GM21367 (cell line): ENCODE measurements around the gene PDGFB.

Experiments used
- ATAC-seq: cut with Tn5 transposase; IDR thresholded peaks from one replicate; pipeline ENCODE4 v1.9.1; 2021; ENCODE audit not compliant: unreplicated experiment

PDGFB gene

DNA sequence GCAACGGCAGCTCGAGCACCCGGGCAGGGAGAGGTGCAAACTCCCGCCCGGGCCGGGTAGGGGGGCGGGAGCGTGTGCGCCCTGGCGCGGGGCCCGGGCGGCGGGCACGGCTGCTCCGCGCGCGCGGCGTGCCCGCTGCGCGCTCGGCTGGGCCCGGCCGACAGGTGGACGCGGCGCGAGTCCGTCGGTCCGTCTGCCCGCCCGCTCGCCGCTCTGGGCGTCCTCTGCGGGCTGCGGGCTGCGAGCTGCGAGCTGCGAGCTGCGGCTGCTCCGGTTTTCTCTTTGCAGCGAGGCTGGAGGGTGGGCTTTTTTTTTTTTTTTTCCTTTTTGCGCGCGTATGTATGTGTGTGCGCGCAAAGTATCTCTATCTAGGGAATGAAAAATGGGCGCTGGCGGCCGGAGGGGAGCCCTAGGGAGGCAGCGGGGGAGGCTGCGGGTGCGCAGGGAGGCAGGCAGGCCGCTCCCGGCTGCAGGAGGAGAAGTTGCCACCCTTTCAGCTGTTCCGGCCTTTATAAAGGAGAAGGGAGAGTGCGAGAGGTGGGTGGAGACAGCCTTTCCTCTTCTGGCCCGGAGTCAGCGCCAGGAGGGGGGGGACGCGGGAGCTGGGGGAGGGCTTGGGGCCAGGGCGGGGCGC, at the start of gene PDGFB:
Gene PDGFB, minus strand, starts transcription at position 487 of the 634 bp plus-strand sequence. CDS start 1,019 bp downstream, outside the sequence.
- no peak for ATAC-seq

- ATAC-seq, result no peak
Observed at GRCh38 chr22:39293766-39294368, 49.1 kb upstream of the PDGFB start.

- no peak for ATAC-seq
Observed at GRCh38 chr22:39292561-39293074, 47.8 kb upstream of the PDGFB start.

DNA sequence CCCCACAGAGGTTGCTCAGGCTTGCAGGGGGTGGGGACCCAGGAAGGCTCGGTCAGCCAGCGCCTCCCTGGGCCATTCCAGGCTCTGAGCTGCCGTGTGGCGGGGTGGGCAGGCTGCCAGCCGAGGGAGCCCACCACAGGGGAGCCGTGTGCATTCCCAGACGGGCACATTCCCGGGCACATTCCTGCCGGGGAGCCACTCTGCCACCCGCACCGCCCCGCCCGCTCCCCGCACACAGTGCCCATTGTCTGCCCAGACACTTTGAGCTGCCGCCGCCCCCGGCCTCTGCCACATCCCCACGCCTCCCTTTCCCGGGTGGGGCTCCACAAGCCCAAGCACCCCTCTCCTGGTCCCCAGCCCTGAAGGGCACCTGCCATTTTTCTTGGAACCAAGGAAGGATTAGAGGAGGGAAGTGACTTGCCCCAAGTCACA, 47.3 kb upstream of the PDGFB start:
- ATAC-seq, result no peak

- ATAC-seq, result no peak
Observed at GRCh38 chr22:39291523-39291922, 46.7 kb upstream of the PDGFB start.

- ATAC-seq, result no peak
Observed at GRCh38 chr22:39290724-39291161, 46.0 kb upstream of the PDGFB start.

DNA sequence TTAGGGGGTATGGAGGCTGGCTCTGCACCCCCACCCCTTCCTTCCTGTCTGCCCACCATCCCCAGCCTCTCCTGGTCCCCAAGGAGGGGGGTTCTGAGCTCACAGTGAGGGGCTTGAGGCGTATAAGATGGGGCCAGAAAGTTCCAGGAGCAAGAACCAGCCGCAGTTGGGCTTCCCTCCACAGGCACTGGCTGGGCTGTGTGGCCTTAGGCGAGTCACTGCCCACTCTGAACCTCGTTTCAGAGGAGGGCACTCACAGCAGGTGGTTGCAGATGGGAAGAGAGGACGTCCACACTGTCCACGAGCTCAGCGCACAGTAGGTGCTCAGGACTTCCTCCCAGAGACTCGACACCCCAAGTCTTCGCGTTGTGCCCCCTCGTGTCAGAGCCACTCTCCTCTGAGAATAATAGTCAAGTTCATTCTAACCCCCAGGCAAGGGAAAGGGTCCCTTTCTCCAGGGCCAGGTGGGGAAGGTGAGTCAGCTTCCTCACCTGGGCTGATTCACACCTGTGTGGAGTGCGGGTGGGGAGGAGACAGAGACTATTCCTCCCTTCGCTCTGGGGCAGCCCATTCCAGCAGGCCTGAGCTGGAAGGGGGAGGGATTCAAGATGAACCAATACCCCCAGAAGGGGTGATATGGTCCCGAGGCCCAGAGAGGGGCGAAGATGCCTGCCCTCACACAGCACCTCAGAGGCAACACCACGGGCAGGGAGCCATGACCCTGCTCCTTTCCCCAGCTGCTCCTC, 45.4 kb upstream of the PDGFB start:
- no peak for ATAC-seq

DNA sequence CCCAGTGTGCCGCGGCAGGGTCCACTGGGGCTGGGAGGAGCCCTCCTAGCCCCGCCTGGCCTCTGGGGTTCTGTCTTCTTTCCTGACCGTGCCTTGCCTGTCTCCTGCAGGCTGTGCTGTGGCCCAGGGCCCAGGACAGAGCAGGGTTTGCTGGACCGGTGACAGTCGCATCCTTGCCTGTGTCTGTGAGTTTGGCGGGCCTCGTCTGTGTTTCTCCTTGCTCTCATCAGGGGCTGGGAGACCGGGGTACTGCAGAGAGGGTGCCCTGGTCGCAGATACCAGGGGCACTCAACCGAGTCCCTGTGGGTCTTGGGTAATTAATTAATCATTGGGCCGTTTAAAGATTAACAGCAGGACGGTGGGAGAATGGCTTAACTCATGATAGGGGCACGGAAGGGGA, 44.8 kb upstream of the PDGFB start:
- ATAC-seq, result no peak

DNA sequence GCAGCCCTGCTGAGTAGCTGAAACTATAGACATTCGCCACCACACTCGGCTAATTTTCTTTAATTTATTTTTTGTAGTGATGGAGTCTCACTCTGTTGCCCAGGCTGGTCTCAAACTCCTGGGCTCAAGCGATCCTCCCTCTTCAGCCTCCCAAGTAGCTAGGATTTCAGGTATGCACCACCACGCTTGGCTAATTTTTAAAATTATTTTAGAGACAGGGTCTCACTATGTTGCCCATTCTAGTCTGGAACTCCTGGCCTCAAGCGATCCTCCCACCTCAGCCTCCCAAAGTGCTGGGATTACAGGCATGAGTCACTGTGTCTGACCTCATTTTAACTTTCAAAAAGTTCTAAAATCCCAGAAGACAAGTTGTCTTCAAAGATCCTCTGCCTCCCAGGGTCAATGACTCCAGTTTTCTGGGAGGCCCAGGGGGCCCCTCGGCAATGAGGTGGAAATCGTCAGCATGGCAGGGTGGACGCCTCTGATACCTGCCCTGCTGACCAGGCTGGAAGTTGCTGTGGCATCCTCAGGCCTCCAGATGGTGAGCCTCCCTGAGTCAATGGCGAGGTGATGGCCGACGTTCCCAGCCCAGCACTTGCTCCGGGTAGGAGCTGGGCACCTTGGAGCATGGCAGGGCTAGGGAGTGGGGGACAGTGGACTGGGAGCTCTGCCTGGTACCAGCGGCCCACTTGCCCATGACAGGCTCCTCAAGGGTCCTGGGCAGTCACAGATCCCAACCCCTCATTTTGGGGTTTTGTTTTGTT, 43.5 kb upstream of the PDGFB start:
- no peak for ATAC-seq

GRCh38 chr22:39287076-39287725, 42.4 kb upstream of the PDGFB start:
- ATAC-seq, result no peak

GRCh38 chr22:39284983-39285382, 40.2 kb upstream of the PDGFB start:
- ATAC-seq, result no peak

- ATAC-seq, result no peak
Observed at GRCh38 chr22:39284142-39284980, 39.6 kb upstream of the PDGFB start.

DNA sequence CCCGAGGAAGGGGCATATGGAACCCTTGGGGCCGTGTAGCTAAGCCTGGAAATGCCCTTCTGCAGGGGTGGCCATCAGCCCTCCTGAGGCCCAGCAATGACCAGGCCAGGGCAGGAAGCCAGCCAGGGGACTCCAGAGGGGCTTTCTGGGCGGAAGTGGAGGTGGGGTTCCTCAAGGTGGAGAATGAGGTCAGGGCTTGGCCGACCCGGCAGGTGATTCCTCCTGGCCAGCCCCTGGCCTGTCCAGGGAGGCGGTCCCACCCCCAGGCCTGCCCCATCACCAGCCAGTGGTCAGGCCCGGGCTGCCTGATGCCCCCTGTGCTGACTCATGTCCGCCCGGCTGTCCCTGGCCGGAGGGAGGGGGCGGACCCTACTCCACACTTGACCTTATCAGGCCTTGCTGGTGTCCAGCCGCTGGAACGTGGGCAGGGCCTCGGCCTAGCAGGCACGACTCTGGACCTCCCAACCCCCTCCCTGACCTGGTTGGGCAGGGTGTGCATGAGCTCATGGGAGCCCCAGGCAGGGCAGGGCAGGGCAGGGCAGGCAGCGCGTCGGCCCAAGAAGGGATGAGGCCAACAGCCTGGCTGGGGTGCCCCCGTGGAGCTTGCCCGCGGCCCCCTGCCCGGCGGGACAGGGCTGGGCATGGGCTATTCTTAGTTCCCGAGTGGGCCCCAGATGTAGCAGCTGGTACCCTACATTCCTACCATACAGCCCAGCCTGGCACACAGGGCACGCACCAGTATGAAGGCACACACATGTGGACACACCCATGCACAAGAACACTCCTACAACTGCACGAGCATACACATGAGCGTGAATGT, 38.8 kb upstream of the PDGFB start:
- no peak for ATAC-seq

DNA sequence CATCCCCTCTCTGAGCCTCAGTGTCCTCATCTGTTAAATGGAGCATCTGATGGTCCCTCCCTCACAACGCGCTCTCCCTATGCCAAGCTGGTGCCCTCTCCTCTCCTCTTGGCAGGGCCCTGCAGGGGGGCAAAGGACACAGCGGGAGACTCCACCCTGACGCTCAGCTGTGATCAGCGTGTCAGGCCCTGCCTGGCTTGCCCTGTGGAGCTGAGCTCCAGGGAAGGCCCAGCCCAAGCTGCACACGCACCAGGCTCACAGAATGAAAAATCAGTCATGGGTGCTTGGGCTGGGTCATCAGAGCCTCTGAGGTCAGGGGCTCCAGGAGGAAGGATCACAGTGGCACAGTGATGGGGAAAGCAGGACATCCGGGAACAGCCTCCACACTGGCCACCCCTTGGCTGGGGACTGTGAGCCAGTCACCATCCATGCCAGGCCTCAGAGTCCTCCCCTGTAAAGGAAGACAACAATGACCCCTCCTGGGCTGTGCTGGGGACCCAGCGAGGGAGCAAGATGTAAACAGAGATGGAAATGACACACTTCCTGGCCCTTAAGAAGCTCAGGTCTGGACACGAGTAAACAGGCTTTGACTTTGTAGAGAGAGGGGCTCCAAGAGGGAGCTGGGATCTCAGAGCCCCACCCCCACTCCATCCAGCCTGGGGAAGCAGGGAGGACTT, 38.0 kb upstream of the PDGFB start:
- no peak for ATAC-seq

DNA sequence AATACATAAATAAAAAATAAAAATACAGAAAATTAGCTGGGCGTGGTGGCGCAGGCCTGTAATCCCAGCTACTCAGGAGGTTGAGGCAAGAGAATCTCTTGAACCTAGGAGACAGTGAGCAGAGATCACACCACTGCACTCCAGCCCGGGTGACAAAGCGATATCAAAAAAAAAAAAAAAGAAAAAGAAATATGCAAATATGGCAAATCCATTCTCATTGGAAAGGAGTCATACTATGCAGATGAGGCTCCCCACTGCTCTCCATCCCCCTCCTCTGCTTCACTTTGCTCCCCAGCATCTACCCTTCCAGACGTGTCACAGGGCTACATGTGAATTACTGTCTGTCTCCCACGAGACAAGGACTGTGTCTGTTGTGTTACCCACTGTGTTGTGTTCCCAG, 36.3 kb upstream of the PDGFB start:
- no peak for ATAC-seq

DNA sequence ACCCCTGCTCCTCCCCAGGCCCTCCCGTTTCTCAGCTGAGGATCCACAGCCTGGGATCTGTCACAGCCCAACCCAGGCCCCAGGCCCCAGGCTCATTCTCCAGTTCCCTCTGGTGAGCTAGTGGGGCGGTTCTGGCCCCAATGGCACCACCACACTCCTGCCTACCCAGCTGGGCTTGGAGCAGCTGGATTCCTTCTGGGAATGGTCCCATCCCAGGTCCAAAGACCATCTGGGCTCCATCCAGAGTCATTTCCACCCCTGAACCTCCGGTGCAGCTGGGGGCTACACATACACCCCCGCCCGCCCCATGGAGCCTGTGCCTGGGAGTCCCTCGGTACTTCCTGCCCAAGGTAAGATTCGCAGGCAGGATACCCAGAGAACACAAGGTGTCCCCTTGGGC, 35.5 kb upstream of the PDGFB start:
- ATAC-seq, result no peak

- ATAC-seq, result no peak
Observed at GRCh38 chr22:39279170-39279850, 34.5 kb upstream of the PDGFB start.

DNA sequence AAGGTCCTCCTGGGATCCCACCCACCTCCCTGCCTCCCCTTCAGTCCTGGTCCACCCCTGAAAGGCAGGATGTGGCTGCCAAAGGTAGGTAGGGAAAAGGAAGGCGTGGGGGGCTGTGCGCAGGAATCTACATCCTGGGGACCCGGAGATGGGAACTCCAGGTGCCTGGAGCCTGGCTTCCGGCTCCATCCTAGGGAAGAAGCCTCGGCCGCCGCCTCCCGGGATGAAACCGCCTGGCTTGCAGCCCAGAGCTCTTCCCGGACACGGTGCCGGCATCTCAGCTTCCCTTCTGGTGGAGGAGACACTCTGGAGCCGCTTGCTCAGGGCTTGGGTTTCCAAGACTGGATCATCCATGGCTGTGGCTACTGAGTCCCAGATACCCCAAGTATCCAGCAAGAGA, 33.3 kb upstream of the PDGFB start:
- ATAC-seq, result no peak
